ENCODE results near the gene ENO1. TPM values are rescaled to one million over a fixed set of nuclear protein-coding genes. Genes with fewer than 3 reads are reported as not detected.

ENO1 gene
- total and polyA plus RNA-seq, 10 of the 15 experiments (the other 5 are each of a cell fraction or from before 2014, with no cell fraction given), result 1,850 to 4,219 (median 2,331) TPM

DNA sequence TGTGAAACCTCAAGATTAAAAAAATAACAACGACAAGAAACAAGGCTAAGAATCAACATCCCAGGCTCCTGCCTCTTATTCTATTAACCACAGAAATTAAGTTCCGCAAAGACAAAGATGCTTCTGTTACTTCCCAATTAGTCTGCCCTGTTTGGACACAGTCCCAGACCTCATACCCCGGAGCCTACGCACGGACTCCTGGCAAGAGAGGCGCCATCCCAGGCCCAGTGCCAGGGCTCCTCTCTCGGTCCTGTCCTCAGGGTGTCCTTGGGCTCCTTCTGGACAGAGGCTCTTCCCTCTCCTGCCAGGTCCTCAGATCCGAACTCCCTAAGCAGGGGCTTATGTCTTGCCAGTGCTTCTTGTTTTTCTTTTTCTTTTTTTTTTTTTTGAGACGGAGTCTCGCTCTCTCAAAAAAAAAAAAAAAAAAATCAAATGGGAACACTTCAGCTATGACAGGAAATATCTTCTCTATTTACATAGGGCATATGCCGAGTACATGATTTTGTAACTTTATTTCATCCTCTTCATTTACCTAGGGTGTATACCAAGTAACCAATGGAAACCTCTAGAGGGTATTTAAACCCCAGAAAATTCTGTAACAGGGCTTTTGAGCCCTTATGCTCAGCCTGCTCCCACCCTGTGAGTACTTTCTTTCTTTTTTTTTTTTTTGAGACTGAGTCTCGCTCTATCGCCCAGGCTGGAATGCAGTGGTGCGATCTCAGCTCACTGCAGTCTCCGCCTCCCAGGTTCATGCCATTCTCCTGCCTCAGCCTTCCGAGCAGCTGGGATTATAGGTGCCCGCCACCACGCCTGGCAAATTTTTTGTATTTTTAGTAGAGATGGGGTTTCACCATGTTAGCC is 11.7 kb upstream of the ENO1 start (continued):
- TF ChIP-seq RELA (IDR thresholded peaks at IDR 0.05; ENCODE audit: borderline replicate concordance, partially characterized antibody) (no peak), SIX5 (IDR thresholded peaks at IDR 0.05; ENCODE audit: low read depth, low read length, severe bottlenecking) (no peak), POLR2AphosphoS5 (IDR thresholded peaks at IDR 0.05; ENCODE audit: low read length) (no peak)

DNA sequence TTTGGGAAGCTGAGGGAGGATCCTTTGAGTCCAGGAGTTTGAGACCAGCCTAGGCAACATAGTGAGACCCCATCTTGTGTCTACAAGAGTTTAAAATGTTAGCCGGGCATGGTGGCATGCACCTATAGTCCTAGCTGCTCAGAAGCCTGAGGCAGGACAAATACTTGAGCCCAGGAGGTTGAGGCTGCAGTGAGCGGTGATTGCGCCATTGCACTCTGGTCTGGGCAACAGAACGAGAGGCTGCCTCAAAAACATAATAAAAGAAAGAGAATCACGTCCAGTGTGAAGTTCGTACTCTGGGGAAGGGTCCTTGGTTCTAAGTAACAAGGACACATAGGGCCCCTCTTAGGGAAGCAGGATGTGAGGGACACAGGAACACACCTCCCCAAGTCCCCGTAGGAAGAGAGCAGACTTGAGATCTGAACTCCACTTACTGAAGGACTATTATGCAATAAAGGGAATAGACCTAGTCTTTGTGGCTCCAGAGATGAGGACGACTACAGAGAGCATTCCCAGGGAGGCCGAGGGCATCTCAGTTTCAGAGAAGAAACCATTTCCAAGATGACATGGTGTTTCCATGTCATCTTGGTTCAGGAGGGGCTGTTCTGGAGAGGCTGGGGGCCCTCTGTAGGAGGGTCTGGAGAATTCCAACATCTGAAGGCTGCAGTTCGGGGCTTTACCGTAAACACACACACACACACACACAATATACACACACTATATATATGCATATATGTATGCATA is 10.8 kb upstream of the ENO1 start:
- Histone ChIP-seq H3K4me1 (ENCODE audit: control insufficient read depth, insufficient read depth, low read length) (no peaks in the 10 kb centered on the region), H3K27me3 (replicated peaks in 1 of 2; ENCODE audit: control insufficient read depth in 2 of 2, insufficient read depth in 2 of 2, low read length in 1 of 2) (no peaks in the 10 kb centered on the region; a peak in 1 of 4 replicates), H3K36me3 (ENCODE audit: control insufficient read depth in 2 of 2, insufficient read depth in 2 of 2, low read length in 1 of 2) (no peaks in the 10 kb centered on the region), H3K4me3 (no peak overlapping the region), H3K4me2 (ENCODE audit: control insufficient read depth, insufficient read depth) (no peak overlapping the region), H2AFZ (ENCODE audit: control insufficient read depth, low read depth, low read length) (no peak overlapping the region), H3K27ac (ENCODE audit: control insufficient read depth, insufficient read depth) (no peak overlapping the region), H4K20me1 (ENCODE audit: control insufficient read depth, insufficient read depth) (no peaks in the 10 kb centered on the region), H3K9me3 (replicated peaks; ENCODE audit: control insufficient read depth, insufficient read depth, low read length) (no peaks in the 10 kb centered on the region), H3K79me2 (ENCODE audit: control insufficient read depth, insufficient read depth, low read length) (no peaks in the 10 kb centered on the region), H3K9ac (ENCODE audit: control insufficient read depth, insufficient read depth, low read length) (no peak overlapping the region)
- no TSS peak for BruUV-seq (replicated peaks)
- FAIRE-seq (no peak), ATAC-seq (no peak), DNase-seq (ENCODE audit: low read depth, low spot score) (no peak)
- intact Hi-C loops (cut with micrococcal nuclease; ENCODE audit: unreplicated experiment) (no loop called here), in situ Hi-C loops (cut with MboI) (no loop called here)
- SMC1A ChIA-PET (ENCODE audit: uncharacterized antibody, unreplicated experiment), result no interaction called here
- 47% methylated on average over 11 of the region's 11 CpGs for whole genome bisulfite sequencing (ENCODE audit: insufficient coverage, insufficient replicate concordance, low lambda C conversion rate, missing lambda C conversion rate)
- POLR2A ChIA-PET, result no interaction called here
- CTCF ChIA-PET, result no interaction called here
- RAD21 ChIA-PET (ENCODE audit: unreplicated experiment), result no interaction called here
- TF ChIP-seq, protein P1, sequence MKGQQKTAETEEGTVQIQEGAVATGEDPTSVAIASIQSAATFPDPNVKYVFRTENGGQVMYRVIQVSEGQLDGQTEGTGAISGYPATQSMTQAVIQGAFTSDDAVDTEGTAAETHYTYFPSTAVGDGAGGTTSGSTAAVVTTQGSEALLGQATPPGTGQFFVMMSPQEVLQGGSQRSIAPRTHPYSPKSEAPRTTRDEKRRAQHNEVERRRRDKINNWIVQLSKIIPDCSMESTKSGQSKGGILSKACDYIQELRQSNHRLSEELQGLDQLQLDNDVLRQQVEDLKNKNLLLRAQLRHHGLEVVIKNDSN (IDR thresholded peaks at IDR 0.05; ENCODE audit: borderline replicate concordance, extremely low read length, insufficient read depth, low read depth, low read length), result no peak
- TF ChIP-seq, protein P2, sequence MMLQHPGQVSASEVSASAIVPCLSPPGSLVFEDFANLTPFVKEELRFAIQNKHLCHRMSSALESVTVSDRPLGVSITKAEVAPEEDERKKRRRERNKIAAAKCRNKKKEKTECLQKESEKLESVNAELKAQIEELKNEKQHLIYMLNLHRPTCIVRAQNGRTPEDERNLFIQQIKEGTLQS (IDR thresholded peaks at IDR 0.05; ENCODE audit: borderline replicate concordance, extremely low read depth, low read depth, low read length), result no peak
- TF ChIP-seq RELA (IDR thresholded peaks at IDR 0.05; ENCODE audit: borderline replicate concordance, partially characterized antibody) (no peak), CEBPB (IDR thresholded peaks at IDR 0.05; ENCODE audit: borderline replicate concordance in 1 of 2, low read depth in 2 of 2, low read length in 2 of 2) (no peak), MTA2 (IDR thresholded peaks at IDR 0.05; ENCODE audit: low read depth) (no peak), RCOR1 (conservative IDR thresholded peaks at IDR 0.05; ENCODE audit: low read depth, low read length) (no peak), ZBED1 (IDR thresholded peaks at IDR 0.05; ENCODE audit: borderline replicate concordance) (no peak), RAD51 (IDR thresholded peaks at IDR 0.05) (no peak), BCL11A (IDR thresholded peaks at IDR 0.05; ENCODE audit: low read depth, low read length) (no peak)
- TF ChIP-seq, protein P3, sequence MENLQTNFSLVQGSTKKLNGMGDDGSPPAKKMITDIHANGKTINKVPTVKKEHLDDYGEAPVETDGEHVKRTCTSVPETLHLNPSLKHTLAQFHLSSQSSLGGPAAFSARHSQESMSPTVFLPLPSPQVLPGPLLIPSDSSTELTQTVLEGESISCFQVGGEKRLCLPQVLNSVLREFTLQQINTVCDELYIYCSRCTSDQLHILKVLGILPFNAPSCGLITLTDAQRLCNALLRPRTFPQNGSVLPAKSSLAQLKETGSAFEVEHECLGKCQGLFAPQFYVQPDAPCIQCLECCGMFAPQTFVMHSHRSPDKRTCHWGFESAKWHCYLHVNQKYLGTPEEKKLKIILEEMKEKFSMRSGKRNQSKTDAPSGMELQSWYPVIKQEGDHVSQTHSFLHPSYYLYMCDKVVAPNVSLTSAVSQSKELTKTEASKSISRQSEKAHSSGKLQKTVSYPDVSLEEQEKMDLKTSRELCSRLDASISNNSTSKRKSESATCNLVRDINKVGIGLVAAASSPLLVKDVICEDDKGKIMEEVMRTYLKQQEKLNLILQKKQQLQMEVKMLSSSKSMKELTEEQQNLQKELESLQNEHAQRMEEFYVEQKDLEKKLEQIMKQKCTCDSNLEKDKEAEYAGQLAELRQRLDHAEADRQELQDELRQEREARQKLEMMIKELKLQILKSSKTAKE (IDR thresholded peaks at IDR 0.05; ENCODE audit: low read depth, poor library complexity, severe bottlenecking), result no peak
- TF ChIP-seq, protein P4, sequence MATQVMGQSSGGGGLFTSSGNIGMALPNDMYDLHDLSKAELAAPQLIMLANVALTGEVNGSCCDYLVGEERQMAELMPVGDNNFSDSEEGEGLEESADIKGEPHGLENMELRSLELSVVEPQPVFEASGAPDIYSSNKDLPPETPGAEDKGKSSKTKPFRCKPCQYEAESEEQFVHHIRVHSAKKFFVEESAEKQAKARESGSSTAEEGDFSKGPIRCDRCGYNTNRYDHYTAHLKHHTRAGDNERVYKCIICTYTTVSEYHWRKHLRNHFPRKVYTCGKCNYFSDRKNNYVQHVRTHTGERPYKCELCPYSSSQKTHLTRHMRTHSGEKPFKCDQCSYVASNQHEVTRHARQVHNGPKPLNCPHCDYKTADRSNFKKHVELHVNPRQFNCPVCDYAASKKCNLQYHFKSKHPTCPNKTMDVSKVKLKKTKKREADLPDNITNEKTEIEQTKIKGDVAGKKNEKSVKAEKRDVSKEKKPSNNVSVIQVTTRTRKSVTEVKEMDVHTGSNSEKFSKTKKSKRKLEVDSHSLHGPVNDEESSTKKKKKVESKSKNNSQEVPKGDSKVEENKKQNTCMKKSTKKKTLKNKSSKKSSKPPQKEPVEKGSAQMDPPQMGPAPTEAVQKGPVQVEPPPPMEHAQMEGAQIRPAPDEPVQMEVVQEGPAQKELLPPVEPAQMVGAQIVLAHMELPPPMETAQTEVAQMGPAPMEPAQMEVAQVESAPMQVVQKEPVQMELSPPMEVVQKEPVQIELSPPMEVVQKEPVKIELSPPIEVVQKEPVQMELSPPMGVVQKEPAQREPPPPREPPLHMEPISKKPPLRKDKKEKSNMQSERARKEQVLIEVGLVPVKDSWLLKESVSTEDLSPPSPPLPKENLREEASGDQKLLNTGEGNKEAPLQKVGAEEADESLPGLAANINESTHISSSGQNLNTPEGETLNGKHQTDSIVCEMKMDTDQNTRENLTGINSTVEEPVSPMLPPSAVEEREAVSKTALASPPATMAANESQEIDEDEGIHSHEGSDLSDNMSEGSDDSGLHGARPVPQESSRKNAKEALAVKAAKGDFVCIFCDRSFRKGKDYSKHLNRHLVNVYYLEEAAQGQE (IDR thresholded peaks at IDR 0.05; ENCODE audit: low read depth, low read length), result no peak

Measured in GM12878 (cell line).